Ovary (tissue), 3 donors: ENCODE results near the gene ELMO2.

Experiments
- POLR2A ChIP-seq: fragments of 450-650 bp; IDR thresholded peaks from one replicate; pipeline ENCODE4 v1.6.1; 2017; ENCODE audit warnings: antibody characterized with exemption, mild to moderate bottlenecking, moderate library complexity
- TF ChIP-seq, protein P1 (sequence below), 3 donors: fragments of 450-650 bp in 2 of 3; fragments of 200-600 bp in 1 of 3; IDR thresholded peaks; one replicate each; pipeline versions ENCODE4 v1.5.1 to v1.8.0; 2016 to 2022; ENCODE audit warnings: antibody characterized with exemption in 3 of 3, mild to moderate bottlenecking in 1 of 3
- donor health status: DM: no; HTN: no; CAD: no.

DNA sequence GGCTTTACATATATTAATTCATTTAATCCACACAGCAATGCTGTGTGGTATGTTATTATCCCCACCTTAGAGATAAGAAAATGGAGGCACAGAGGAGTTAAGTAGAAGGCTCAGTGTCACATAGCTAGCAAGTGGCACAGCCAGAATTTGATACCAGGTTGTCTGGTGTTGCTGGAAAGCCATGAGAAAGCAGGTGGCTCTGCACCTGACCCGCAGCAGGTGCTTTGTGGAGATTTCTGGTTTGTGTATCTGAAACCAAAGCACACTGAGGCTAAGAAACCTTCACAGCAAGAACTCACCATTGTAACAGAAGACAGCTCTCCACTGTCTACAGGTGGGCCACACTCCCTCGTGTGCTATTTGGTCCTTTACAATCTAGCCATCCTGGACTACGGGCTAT lies 7.5 kb downstream of the ELMO2 start:
- no peak for TF ChIP-seq POLR2A
- TF ChIP-seq, protein P1, sequence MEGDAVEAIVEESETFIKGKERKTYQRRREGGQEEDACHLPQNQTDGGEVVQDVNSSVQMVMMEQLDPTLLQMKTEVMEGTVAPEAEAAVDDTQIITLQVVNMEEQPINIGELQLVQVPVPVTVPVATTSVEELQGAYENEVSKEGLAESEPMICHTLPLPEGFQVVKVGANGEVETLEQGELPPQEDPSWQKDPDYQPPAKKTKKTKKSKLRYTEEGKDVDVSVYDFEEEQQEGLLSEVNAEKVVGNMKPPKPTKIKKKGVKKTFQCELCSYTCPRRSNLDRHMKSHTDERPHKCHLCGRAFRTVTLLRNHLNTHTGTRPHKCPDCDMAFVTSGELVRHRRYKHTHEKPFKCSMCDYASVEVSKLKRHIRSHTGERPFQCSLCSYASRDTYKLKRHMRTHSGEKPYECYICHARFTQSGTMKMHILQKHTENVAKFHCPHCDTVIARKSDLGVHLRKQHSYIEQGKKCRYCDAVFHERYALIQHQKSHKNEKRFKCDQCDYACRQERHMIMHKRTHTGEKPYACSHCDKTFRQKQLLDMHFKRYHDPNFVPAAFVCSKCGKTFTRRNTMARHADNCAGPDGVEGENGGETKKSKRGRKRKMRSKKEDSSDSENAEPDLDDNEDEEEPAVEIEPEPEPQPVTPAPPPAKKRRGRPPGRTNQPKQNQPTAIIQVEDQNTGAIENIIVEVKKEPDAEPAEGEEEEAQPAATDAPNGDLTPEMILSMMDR (IDR thresholded peaks at IDR 0.05), result no peak
